Measurements from ENCODE around the gene TPM2.
"Not testable (repeated sequence)": the region's sequence is repeated elsewhere in the genome, so short reads cannot be mapped to it uniquely, and the experiment has no call there.

Gene TPM2

DNA sequence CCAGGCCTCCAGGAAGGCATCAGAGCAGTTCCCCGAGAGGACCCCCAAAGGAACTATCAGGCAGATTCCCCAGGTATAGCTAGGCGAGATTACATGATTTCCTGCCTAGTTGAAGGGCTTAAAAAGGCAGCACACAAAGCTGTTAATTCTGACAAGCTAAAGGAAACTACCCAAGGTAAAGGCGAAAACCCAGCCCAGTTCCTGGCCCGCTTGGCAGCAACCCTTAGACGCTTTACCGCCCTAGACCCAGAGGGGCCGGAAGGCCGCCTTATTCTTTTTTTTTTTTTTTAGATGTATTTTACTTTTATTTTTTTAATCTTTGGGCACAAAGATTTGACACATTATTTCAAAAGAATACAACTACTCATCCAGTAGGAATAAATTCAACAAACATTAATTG is 51.0 kb downstream of the TPM2 start:
- not testable (repeated sequence) for H3K27ac ChIP-seq (ENCODE audit: low read depth, low read length); H3K4me3 ChIP-seq (ENCODE audit: low read length); H3K27me3 ChIP-seq (ENCODE audit: control insufficient read depth, insufficient read depth, low read length); H3K4me1 ChIP-seq (ENCODE audit: control insufficient read depth, insufficient read depth, low read length); H3K36me3 ChIP-seq (ENCODE audit: control insufficient read depth, insufficient read depth, low read length); H3K9ac ChIP-seq (ENCODE audit: low read length)

DNA sequence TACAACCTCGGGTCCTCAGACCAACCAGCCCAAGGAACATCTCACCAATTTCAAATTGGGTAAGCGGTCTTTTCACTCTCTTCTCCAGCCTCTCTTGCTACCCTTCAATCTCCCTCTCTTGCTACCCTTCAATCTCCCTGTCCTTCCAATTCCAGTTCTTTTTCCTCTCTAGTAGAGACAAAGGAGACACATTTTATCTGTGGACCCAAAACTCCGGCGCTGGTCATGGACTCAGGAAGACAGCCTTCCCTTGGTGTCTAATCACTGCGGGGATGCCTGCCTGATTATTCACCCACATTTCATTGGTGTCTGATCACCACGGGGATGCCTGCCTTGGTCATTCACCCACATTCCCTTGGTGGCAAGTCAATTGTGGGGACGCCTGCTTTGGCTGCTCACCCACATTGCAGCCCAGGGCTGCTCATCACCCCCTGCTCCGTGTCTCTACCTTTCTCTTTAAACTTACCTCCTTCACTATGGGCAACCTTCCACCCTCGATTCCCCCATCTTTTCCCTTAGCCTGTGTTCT is 52.2 kb downstream of the TPM2 start:
- not testable (repeated sequence) for H3K4me3 ChIP-seq (ENCODE audit: low read length); H3K9ac ChIP-seq (ENCODE audit: low read length); H3K4me1 ChIP-seq (ENCODE audit: control insufficient read depth, insufficient read depth, low read length); H3K27ac ChIP-seq (ENCODE audit: low read depth, low read length); H3K27me3 ChIP-seq (ENCODE audit: control insufficient read depth, insufficient read depth, low read length); H3K36me3 ChIP-seq (ENCODE audit: control insufficient read depth, insufficient read depth, low read length)

DNA sequence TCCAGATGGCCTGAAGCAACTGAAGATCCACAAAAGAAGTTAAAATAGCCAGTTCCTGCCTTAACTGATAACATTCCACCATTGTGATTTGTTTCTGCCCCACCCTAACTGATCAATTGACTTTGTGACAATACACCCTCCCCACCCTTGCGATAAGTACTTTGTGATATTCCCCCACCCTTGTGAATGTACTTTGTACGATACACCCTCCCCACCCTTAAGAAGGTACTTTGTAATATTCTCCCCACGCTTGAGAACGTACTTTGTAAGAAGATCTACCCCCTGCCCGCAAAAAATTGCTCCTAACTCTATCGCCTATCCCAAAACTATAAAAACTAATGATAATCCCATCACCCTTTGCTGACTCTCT is 52.9 kb downstream of the TPM2 start:
- not testable (repeated sequence) for H3K4me1 ChIP-seq (ENCODE audit: control insufficient read depth, insufficient read depth, low read length); H3K36me3 ChIP-seq (ENCODE audit: control insufficient read depth, insufficient read depth, low read length); H3K4me3 ChIP-seq (ENCODE audit: low read length); H3K27ac ChIP-seq (ENCODE audit: low read depth, low read length); H3K27me3 ChIP-seq (ENCODE audit: control insufficient read depth, insufficient read depth, low read length); H3K9ac ChIP-seq (ENCODE audit: low read length)

DNA sequence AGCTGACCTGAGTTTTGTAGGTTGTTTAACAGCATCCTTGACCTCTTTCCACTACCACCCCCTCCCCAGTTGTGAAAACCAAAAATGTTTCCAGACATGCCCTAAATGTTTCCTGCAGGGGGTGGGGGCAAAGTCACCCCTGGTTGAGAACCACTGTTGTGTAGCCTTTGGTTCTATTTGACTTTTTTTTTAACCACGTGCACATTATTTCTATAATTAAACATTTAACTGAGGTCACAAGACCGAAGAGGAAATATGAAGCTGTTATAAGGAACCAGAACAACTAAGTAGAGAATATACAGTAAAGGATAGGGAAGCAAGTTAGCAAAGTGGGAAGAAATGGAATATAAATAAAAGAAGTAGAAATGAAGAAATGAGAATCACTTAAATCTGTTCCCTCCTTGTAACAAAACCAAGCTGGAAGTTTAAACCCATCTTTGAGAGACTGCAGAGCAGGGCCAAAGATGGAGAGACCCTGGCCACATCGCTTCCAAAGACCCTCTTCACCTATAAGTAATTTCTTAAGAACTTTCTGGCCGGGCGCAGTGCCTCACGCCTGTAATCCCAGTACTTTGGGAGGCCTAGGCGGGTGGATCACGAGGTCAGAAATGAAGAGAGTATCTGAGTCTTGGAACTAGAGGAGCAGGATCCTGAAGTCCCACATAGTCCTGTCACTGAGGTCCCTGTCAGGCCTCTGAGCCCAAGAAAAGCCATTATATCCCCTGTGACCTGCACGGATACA is 53.4 kb downstream of the TPM2 start:
- Histone ChIP-seq H3K9ac (ENCODE audit: low read length) (no peak overlapping the region), H3K27me3 (ENCODE audit: control insufficient read depth, insufficient read depth, low read length) (no peaks in the 10 kb centered on the region), H3K27ac (ENCODE audit: low read depth, low read length) (no peak overlapping the region), H3K4me3 (ENCODE audit: low read length) (no peak overlapping the region), H3K36me3 (ENCODE audit: control insufficient read depth, insufficient read depth, low read length) (no peaks in the 10 kb centered on the region), H3K4me1 (ENCODE audit: control insufficient read depth, insufficient read depth, low read length) (no peaks in the 10 kb centered on the region)

DNA sequence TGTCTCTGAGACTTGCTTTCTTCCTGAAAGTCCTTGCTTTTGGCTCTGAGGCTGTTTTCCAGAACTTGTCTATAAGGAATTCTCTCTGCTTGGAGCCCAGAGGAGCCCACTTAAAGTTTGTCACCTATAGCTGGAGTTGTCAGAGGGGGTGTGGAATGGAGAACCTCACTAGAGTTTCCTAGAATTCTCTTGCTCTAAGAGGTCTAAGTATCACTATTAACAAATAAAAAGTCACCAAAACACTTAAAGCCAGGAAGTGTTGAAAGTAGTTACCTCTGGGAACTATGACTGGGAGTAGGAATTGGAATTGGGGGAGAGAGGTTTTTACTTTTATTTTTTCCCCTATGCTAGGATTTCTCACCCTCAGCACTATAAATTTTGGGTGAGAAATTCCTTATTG is 54.0 kb downstream of the TPM2 start:
- Histone ChIP-seq H3K4me3 (ENCODE audit: low read length) (no peak overlapping the region), H3K36me3 (ENCODE audit: control insufficient read depth, insufficient read depth, low read length) (no peaks in the 10 kb centered on the region), H3K27ac (ENCODE audit: low read depth, low read length) (no peak overlapping the region), H3K27me3 (ENCODE audit: control insufficient read depth, insufficient read depth, low read length) (no peaks in the 10 kb centered on the region), H3K4me1 (ENCODE audit: control insufficient read depth, insufficient read depth, low read length) (no peaks in the 10 kb centered on the region), H3K9ac (ENCODE audit: low read length) (no peak overlapping the region)
